Measurements from ENCODE around the gene ADGRL1.

DNA sequence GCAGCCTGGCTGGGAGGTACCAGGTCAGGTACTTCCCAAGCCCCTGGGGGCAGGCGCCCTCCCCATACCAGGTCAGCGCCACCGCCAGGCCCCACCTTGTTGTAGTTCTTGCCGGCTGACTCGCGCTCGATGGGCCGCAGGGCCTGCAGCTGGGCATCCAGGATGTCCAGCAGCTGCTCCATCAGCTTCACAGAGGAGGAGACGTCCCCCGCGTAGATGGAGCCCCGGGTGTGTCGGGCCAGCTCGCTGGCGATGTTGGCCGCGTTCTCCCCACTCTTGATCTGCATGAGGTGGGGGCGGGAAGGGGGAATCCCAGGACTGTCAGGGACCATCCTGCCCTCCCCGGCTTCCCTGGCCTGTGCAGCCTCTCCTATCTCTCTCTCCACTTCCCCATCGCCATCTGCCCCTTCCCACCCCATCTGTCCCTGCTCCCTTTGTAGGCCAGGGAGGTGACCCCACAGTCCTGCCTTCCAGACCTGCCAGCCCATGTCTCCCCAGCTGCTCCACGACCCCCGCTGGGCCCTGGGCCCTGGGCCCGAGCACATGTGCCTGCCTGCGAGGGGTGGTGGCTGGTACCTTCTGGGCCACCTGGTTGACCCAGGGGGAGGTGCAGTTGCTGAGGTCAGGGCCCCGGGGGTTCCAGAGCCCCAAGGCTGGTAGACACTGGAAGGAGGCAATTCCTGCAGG is 45.8 kb downstream of the ADGRL1 start:
- no peak for TF ChIP-seq YY1 (IDR thresholded peaks at IDR 0.05; ENCODE audit: insufficient read depth, insufficient read length)
- TF ChIP-seq ZNF274 (IDR thresholded peaks at IDR 0.05; ENCODE audit: low read depth, low read length): no peak

Measured in NT2/D1 (cell line).